Inferior parietal cortex (tissue), 1 donor: ENCODE results near the gene GGT6.
"Not testable (repeated sequence)": the region's sequence is repeated elsewhere in the genome, so short reads cannot be mapped to it uniquely, and the experiment has no call there.

Experiments used
- DNase-seq: peaks from one replicate; pipeline ENCODE4 v3.0.0-alpha.2; 2016; ENCODE audit errors: extremely low spot score

The GGT6 gene

DNA sequence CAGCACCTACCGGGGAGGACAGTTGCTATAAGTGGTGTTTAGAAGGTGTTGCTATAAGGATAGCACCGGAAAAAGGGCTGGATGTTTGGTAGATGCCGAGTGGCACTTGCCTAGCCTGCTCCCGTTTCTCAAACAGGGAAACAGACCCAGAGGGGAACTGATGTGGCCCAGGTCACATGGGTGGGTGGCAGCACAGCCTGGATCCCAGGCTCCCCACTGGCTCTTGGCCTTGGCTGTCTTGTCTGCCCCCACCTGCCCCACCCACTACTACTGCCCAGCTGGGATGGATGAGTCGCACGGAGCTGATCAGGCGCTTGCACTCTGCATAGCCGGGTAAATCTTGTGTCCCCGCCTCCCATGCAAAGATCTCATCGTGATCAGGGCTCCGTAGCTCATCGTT lies 31.2 kb upstream of the GGT6 start:
- DNase-seq: no peak

DNA sequence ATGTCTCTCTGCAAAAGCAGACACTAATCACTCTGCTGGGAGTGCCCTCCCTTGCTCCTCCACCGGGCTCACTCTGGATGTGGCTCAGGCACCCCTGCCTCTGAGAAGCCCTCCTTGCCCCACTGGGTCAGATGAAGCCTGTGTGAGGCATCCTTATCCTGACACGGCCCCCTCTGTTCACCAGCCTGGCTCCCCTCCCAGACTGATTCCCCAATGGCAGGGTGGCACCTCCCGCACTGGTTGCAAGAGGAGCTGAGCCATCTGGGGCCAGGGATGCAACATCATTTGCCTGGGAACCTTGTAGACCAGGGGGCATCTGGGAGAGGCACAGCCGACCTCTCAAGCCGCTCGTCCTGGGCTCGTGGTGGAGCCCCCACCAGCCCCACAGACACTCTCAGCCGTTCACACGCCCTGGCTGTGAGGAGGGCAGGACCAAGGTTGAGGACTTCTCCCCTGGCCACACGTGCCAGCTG lies 30.6 kb upstream of the GGT6 start:
- no peak for DNase-seq

DNA sequence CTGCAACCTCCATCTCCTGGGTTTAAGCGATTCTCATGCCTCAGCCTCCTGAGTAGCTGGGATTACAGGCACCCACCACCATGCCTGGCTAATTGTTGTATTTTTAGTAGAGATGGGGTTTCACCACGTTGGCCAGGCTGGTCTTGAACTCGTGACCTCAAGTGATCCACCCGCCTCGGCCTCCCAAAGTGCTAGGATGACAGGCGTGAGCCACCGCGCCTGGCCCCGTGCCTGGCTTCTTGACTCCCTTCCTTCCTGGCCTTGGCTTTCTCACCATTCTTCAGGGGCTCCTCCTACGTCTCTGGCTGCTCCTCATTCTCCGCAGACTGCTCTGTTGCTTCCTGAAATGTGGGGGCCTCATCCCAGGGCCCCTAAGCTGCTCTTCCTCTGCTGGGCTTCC lies 29.7 kb upstream of the GGT6 start:
- DNase-seq: not testable (repeated sequence)

DNA sequence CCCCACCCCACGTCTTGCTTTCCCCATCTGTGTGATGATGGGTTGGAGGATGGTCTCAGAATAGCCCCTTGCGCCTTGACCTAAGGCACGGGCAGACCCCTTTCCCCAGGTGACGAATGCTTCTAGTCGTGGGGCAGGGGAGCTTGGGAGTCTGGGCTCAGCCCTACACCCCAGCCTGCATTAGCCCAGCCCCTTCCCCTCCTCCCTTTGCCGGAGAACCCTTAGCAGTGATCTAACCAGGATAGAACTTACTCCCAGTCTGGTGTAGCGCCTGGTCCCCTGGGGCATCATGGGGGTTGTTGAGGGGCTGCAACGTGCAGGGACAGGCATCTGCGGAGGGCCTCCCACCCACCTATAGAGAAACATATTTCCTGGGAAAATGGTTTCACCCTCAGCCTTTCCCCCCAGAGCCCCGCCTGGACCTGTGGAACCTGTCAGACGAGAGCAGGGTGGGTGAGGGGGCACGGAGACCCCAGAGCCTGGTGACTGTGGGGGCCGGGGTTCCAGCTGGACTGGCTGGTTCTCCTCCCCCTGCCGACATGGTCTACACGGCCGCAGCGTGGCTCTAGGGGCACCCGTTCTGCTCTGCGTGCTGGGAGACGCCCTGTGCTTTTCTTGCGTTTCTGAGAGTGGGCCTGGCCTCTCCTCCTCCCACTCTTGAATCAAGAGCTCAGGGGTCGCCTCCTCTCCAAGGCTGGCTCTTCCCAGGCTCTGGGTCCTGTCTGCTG lies 28.7 kb upstream of the GGT6 start:
- no peak for DNase-seq

DNA sequence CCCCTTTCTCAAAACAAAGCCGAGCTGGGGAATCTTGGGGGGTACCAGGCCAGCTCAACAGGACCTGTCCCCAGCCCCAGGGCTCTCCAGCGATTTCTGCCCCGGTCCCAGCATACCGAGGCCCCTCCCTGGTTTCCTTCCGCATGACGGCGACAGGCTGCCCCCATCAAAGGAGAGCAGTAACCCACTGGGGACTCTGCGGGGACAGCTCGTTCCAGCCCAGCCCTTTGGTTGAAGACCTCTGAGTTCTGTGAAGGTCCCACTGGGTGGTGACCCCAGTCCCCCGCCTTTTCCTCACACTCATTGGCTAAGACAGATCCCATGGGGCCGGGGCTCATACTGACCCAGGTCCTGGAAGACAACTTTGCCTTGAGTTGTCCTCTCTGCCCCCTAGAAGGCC lies 28.0 kb upstream of the GGT6 start:
- DNase-seq: no peak

DNA sequence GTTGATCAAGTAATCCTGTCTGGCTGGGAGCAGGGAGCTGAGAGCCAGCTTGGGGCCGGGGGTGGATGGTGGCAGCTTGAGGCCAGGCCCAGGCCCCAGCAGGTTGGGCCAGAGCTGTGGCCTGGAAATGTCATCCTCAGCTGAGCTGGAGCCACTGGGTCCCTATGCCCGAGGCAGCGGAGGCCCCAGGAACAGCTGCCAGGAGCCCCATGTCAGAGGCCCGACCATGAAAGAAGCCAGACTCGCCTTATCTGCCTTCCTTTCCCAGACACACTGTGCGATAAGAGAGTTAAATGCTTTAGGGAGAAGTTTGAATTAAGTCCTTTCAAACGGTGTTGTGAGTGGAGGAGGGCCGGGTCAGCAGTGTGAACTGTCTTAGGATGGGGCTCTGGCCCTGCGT lies 27.4 kb upstream of the GGT6 start:
- DNase-seq: no peak

DNA sequence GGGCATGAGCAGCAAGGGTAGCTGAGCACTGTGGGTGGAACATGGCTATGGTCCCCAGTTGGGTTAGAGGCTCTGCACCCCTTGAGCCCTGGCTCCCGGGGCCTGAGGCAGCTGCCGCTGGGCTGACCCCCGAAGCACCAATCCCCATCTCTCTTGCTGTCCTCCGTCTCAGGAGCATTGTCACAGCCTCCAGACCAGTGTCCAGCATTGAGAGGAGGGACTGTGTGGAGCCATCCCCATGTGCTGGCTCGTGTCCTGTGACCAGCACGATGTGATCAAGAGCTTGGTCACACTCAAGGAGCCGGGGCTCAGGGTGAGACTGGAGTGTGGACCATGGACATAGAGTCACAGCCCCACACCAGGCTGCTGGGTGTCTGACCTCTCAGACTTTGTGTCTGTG lies 26.8 kb upstream of the GGT6 start:
- no peak for DNase-seq

DNA sequence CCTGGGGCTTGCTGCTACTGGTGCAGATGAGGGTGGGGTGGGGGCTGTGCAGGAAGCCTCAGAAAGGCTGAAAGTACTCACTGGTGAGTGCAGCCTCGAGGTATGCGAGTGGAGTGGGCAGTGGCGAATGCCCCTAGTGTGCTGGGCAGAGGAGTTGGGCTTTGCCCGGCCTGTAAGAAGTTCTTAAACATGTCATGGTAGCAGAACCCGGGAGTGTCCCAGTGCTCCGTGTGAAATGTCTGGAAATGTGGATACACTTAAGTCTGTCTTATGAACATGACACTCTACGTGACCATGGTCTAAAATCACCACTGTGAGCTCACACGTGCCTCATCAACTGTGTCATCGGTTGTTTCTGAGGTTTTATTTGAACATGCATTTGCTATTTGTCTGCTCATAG lies 25.7 kb upstream of the GGT6 start:
- DNase-seq: no peak

DNA sequence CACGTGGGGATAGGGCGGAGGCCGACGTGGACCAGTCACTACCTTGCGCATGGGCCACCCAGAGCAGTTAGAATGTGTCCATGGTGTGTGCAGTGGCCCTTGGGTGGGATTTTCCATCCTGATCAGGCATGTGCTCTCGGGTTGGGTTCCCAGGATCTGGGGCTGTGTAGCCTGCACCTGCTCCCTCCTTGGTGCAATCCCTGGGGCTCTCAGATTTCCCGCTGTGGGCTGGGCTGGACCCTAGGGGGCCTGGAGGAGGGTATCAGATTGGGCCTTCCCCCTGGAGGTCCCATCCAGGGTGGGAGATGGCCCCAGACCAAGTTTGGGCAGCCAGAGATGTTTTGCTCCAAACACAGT lies 25.2 kb upstream of the GGT6 start:
- DNase-seq: no peak

DNA sequence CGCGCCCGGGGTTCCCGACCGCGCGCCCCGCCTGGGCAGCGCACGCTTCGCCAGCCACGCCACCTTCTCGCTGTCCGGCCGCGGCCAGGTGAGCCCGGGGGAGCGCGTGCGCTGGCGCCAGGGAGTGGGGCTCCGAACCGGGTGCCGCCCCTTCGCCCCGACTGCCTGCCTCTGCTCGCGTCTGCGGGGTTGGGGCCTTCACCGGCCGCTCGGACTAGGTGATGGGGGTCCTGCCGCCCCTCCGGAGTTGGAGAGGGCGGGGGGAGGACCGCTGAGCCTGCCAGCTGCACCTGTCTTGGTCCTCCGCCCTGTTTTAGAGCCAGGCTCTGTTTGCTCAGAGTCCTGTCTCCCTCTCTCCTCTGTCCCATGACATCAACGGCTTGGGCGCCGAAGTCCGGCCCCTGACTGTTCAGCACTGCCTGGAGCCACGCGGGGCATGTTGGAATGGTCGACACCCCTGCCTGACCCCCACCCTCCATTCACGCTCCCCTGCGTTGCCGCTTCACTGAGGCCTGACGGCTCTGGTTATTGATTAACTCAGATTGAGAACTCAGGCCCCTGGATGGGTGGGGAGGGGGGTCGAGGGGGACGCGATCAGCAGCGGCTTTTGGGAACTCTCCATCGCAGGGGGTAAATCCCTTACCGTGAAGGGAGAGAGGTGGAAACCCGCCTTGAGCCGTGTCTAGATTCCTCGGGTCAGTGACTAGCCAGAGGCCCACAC lies 24.7 kb upstream of the GGT6 start:
- no peak for DNase-seq

DNA sequence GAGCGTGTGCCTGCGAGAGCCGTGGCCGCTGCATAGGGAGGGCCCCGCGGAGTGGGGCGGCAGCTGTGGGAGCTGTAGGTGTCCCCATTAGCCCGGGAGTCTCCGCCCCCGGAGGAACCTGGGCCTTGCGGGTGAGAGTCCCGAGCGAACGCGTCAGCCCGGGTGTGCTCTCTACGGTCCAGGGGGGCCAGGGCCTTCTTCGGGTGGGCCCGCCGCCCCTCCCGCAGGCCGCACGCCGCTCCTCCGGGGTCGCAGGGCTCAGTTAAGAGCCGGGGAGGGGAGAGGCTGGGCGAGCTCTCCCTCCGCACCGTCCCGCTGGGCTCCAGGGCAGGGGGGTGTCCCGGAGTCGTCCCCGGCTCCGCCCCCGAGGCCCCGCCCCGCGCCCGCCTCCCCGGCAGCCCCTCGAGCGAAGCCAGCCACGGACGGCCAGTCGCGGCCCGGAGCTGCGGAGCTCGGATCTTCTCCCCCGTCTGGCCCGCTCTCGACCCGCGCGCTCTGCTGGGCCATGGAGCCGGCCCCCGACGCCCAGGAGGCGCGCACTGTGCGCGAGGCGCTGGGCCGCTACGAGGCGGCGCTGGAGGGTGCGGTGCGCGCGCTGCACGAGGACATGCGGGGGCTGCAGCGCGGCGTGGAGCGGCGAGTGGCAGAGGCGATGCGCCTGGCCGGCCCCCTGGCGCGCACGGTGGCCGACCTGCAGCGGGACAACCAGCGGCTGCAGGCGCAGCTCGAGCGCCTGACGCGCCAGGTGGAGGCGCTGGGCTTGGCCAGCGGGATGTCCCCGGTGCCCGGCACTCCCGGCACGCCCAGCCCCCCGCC lies 23.9 kb upstream of the GGT6 start, which contains the start of gene SMTNL2:
Gene SMTNL2 (plus strand): TSS at position 429 of the 816 bp plus-strand sequence. CDS start 77 bp downstream, at position 506.
- no peak for DNase-seq

DNA sequence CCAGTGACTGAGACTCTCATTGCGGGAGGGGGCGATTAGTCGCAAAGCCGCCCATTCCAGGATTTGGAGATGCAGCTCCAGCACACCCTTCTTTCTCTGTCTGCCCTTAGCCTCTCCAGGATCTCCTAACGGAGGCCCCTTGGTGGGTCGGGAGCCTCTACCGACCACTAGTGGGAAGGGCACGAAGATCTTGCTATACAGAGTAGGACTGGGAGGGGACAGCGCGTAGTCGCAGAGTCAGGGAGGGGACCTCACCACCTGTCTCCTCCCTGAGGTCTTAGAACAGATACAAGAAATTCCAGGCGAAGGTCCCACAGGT lies 23.4 kb upstream of the GGT6 start:
- no peak for DNase-seq

DNA sequence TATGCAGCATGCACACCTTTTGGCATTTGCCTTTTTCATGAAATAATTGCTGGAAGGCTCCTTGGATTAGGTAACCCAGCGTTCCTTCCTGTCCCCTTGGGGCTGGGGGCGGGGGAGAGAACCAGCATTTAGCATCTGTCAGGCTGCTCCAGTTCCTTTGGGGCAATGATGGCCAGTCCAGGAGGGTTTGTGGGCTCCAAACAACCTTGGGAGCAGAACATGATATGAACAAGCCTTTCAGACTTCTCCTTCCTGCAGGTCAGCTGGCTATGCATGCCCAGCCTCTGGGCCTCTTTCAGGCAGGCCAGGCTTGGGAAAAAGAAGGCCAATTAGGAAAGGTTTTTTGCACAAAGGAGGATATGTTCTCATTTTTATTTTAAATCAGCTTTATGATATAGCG lies 22.8 kb upstream of the GGT6 start:
- DNase-seq: no peak

DNA sequence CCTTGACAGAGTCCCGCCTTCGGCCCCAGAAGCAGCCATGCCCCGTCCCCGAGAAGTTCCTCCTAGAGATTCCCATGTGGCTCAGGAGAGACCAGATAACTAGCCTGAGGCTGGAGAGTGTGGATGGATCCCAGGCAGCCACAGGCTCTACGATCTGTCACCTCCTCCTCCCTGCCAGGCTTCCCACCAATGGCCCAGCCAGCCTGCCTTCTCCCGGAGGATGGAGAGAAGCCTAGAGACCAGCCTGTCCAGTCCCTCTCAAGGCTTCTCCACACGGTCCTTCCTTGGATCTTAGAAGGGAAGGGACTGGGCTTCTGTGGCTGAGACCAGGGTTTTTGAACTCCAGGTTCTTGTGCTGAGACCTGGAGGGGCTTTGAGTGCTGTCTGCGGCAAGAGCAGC lies 22.3 kb upstream of the GGT6 start:
- no peak for DNase-seq

DNA sequence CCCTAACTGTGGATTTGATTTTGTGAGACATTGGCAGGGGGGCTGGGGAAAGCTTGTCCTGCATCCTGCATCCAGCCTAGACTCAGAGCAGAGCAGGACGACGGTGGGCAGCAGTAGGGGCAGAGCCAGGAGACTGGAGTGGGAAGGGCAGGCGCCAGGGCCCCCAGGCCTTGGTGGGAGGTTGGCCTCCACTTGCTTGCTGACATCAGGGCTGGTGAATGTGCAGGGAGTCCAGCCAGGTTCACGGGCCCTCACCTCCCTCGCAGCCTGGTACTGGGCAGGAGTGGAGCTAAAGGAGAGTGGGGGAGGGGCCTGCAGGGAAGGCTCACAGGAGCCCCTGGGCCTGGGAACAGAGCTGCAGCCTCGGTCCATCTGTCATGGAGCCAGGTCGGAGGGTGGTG lies 21.7 kb upstream of the GGT6 start:
- DNase-seq: no peak

DNA sequence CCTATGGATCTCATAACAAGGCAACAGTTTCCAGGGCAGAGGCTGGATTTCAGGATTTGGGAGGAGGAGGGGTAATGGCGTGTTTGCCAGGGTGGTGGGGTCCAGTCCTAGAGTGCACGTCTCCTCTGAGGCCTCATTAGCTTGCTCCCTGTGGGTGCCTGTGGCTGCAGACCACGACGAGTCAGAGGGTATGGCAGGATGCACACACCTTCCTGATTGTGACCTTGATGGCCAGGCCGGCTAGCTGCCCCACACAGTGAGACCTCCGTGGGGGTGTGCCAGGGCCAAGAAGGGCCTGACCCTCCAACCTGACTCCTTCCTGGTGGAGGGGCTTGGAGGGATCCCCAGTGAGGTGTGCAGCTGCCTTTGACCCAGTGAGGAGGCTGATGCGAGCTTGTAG lies 19.9 kb upstream of the GGT6 start:
- no peak for DNase-seq

DNA sequence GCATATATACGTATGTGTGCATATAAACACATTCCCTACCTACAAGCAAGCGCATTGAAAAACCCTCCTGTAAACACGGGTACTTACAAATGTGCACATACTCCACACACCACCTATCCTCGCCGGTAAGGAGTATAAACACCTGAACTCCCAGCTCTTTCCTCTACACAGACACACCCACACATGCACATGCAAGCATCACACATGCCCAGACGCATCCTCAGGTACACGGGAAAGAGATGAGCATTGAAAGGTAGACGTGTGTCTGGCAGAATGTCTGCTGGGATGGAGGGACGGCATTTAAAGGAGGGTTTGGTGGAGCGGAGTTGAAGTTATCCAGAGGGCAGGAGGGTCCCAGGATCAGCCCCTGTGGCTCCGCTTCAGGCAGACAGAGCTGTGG lies 19.3 kb upstream of the GGT6 start:
- no peak for DNase-seq

DNA sequence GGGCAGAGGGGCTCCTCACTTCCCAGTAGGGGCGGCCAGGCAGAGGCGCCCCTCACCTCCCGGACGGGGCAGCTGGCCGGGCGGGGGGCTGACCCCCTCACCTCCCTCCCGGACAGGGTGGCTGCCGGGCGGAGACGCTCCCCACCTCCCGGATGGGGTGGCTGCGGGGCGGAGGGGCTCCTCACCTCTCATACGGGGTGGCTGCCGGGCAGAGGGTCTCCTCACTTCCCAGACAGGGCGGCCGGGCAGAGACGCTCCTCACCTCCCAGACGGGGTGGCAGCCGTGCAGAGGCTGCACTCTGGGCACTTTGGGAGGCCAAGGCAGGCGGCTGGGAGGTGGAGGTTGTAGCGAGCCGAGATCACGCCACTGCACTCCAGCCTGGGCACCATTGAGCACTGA lies 18.0 kb upstream of the GGT6 start:
- not testable (repeated sequence) for DNase-seq

DNA sequence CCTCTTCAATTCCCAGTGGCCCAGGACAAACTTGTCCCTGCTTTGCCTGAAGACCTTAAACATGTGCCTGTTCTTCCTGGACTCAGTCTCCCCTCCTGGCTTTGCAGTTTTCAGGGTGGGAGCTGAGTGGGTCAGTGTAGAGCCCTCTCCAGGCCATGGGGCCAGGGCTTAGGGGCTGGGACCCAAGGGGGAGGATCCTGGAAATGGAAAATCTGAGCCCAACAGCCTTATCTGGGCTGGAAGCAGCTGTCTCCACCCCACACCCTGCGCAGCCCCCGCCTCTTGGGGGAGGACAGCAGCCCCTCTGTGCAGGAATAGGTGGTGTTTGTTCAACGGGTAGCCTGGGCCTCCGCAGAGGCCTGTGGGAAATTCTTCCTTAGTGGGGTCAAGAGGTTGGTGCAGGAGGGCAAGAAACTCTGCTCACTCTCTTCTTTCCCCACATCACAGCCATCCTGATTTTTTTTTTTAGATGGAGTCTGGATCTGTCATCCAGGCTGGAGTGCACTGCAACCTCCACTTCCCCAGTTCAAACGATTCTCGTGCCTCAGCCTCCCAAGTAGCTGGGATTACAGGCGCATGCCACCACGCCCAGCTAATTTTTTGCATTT lies 17.1 kb upstream of the GGT6 start:
- no peak for DNase-seq

DNA sequence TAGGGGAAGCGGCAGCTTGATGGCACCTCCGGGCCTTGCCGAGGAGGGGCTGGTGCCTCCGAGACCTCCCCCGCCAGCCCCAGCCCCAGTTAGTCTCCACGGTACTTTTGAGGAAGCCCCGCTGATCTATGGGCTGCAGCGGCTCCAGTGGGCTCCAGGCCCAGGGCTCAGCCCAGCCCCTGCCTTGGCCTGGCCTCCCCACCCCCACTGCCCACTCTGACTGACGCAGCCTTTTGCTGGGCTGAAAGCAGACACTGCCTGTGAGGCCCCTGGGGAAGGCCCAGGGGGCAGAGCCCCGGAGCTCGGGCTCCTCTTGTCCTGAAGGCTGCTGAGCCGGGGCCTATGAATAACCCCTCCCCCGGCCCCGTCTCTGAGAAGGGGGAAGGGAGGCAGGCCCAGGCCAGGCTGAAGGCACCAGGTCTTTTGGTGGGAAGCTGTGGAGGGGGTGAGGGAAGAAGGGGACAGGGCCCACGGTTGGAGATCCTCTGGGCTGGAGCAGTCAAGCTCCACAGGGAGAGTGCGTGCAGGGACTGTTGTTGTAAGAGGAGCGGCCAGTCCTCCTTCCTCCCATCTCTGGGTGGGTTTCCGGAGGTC lies 16.4 kb upstream of the GGT6 start:
- no peak for DNase-seq

DNA sequence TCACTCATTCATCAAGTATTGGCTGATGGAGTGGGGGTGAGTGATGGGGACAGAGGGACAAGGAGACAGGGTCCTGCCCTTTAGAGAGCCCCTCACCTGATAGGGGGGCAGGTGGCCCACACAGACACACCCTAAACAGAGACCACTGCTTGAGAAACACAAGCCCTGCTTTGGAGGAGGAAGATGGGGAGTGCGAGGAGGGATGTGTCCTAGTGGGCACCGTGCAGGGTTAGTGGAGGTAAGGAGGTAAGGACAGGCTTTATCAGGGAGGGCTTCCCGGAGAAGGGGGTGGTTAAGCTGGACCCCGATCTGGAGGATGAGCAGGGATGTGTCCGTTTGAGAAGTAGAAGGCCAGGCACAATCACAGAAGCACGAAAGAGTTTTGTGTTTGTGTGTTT lies 15.8 kb upstream of the GGT6 start:
- no peak for DNase-seq

DNA sequence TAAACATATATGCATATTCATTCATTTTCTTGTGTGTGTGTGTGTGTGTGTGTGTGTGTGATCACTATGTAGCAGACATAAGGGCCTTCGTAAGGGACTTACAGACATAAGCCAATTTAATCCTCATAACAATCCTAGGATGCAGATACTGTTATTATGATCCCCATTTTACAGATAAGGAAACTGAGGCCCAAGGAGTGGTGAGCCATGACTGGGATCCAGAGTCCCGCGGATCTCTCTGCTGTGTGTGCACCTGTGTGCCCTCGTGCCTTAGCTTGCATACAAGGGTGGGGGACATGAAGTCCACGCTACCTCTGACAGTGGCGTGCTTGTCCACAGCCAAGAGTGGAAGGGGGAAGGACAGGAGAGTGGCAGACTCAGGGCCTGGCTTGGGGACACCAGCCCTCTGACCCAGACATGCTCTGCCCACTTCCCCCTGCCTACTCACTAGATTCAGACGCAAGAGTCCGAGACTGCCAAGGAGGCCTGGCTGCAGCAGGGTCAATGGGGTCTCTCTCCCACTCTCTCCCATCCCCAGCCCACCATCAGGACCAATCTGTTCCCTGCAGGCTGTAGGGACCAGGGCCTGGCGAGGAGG lies 14.2 kb upstream of the GGT6 start:
- DNase-seq: no peak
